ENCODE results near the gene MED9. TPM values are rescaled to one million over a fixed set of nuclear protein-coding genes. Genes with fewer than 3 reads are reported as not detected.

The MED9 gene
- total and polyA plus RNA-seq, 2 of the 8 experiments (the other 6 are each of a cell fraction or from before 2014, with no cell fraction given): 15.8 to 19.7 TPM

GRCh38 chr17:17463821-17464220, 13.0 kb upstream of the MED9 start:
- no peak overlapping the region for H3K56ac ChIP-seq (replicated peaks; ENCODE audit: insufficient read length, low read depth, low read length)
- ChIA-PET POLR2A (ENCODE audit: partially characterized antibody) (interaction anchor here (1.3 kb wide), 1 partner anchor 28 kb away, joined by 3 read pairs; no protein-coding TSS in a partner anchor), CTCF (ENCODE audit: partially characterized antibody) (interaction anchor here (1.0 to 2.0 kb wide), 2 partner anchors 33 to 104 kb away, joined by 3 to 7 read pairs; no protein-coding TSS in a partner anchor)
- TF ChIP-seq, protein P1, sequence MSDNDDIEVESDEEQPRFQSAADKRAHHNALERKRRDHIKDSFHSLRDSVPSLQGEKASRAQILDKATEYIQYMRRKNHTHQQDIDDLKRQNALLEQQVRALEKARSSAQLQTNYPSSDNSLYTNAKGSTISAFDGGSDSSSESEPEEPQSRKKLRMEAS (IDR thresholded peaks at IDR 0.05): no peak
- TF ChIP-seq KDM5A (IDR thresholded peaks at IDR 0.05; ENCODE audit: low read length): no peak
- no peak for TF ChIP-seq HDAC2 (IDR thresholded peaks at IDR 0.05; ENCODE audit: borderline replicate concordance in 1 of 2, low read depth in 2 of 2, low read length in 2 of 2)
- H2BK120ac ChIP-seq (replicated peaks; ENCODE audit: low read depth, low read length): no peak overlapping the region
- H4K91ac ChIP-seq (replicated peaks; ENCODE audit: insufficient read length, low read length): no peak overlapping the region
- WGBS, 2 experiments (ENCODE audit: extremely low coverage in 1 of 2, insufficient coverage in 1 of 2, insufficient read length in 1 of 2, insufficient replicate concordance in 2 of 2, low coverage in 1 of 2, low lambda C conversion rate in 2 of 2, missing lambda C conversion rate in 1 of 2): 90% methylated on average over 6 of the region's 6 CpGs; no CpG with 5 or more reads in 1 of the 2 experiments
- no peak overlapping the region for H3K18ac ChIP-seq (ENCODE audit: extremely low read depth, low read length)
- H4K20me1 ChIP-seq (replicated peaks in 1 of 2; ENCODE audit: control insufficient read depth in 1 of 2, insufficient read depth in 2 of 2, low read length in 2 of 2): peaks cover 0 to 4% of the 10 kb centered on the region in 2 experiments
- H4K5ac ChIP-seq (ENCODE audit: insufficient read length, low read depth, low read length): no peak overlapping the region
- H3K23ac ChIP-seq (ENCODE audit: insufficient read length): no peak overlapping the region
- no peak overlapping the region for H4K8ac ChIP-seq (ENCODE audit: extremely low read depth, insufficient read depth, low read length)
- DNase-seq (ENCODE audit: low read depth in 1 of 2, low spot score in 2 of 2): no peak
- no peak overlapping the region for H2AFZ ChIP-seq (ENCODE audit: low read length)
- H3K9me3 ChIP-seq (ENCODE audit: insufficient read depth in 2 of 2, low read depth in 1 of 2, low read length in 1 of 2): peaks cover 0 to 7% of the 10 kb centered on the region in 2 experiments; a peak in 2 of 4 replicates
- H3K4ac ChIP-seq (replicated peaks; ENCODE audit: insufficient read length, low read depth, low read length): no peak overlapping the region
- H3K9ac ChIP-seq (replicated peaks in 1 of 4; ENCODE audit: extremely low read depth in 1 of 4, low read depth in 3 of 4, low read length in 3 of 4): no peak overlapping the region
- H3K79me1 ChIP-seq (ENCODE audit: low read depth, low read length): no peaks in the 10 kb centered on the region
- no peak overlapping the region for H2AK5ac ChIP-seq (ENCODE audit: low read depth, low read length)
- no peak overlapping the region for H2BK20ac ChIP-seq (ENCODE audit: low read length)
- H3K36me3 ChIP-seq (ENCODE audit: control insufficient read depth in 2 of 4, insufficient read depth in 4 of 4, low read length in 3 of 4): no peaks in the 10 kb centered on the region
- H3K4me1 ChIP-seq (replicated peaks in 1 of 4; ENCODE audit: control insufficient read depth in 3 of 4, insufficient read depth in 4 of 4, low read length in 3 of 4): no peaks in the 10 kb centered on the region
- H3K4me2 ChIP-seq (ENCODE audit: insufficient read depth in 1 of 2, low read depth in 2 of 2, low read length in 2 of 2): no peak overlapping the region
- no peak for FAIRE-seq
- peaks cover 5% of the 10 kb centered on the region; the same call in 1 of the 2 replicates for H3K23me2 ChIP-seq (ENCODE audit: low read depth, low read length)
- no peaks in the 10 kb centered on the region; a peak in 2 of 7 replicates for H3K27me3 ChIP-seq (replicated peaks in 1 of 4; ENCODE audit: control insufficient read depth in 3 of 4, extremely low read depth in 1 of 4, insufficient read depth in 3 of 4, low read length in 3 of 4)
- H3K14ac ChIP-seq (ENCODE audit: insufficient read length): no peak overlapping the region
- no peak overlapping the region for H3K27ac ChIP-seq (ENCODE audit: low read depth, low read length)
- no peak overlapping the region for H3K4me3 ChIP-seq (ENCODE audit: extremely low read depth in 1 of 4, insufficient read depth in 2 of 4, low read depth in 3 of 4, low read length in 4 of 4)
- H2BK12ac ChIP-seq (ENCODE audit: low read depth, low read length): no peak overlapping the region
- no peak overlapping the region for H2BK5ac ChIP-seq (ENCODE audit: low read depth, low read length)
- no peaks in the 10 kb centered on the region for H3K79me2 ChIP-seq (ENCODE audit: control insufficient read depth in 1 of 2, insufficient read depth in 2 of 2, low read length in 2 of 2)
- no peak overlapping the region for H2BK15ac ChIP-seq (ENCODE audit: low read length)
